Small intestine (tissue), 7 donors: ENCODE results near the gene RAD51AP2. TPM values are rescaled to one million over a fixed set of nuclear protein-coding genes. Genes with fewer than 3 reads are reported as not detected.
A peak's percentile ranks its signal among the peaks of the same experiment; 100 is the strongest.

Experiments
- DNase-seq, 2 donors: peaks; one replicate each; pipeline versions ENCODE4 v3.0.0 to v3.0.0-alpha.2; 2013
- FAIRE-seq: peaks from 2 replicates; lab custom pipeline; 2012; peaks lifted over from hg19 to GRCh38; lab: Jason Lieb, UNC
- H3K27ac ChIP-seq, 3 donors: one replicate each; pipeline ENCODE4 v1.5.1; 2013; ENCODE audit warnings: low read length in 2 of 3, mild to moderate bottlenecking in 2 of 3, control low read depth in 1 of 3, inconsistent platforms in 1 of 3, low read depth in 1 of 3, moderate library complexity in 1 of 3
- H3K27me3 ChIP-seq, 3 donors: one replicate each; pipeline ENCODE4 v1.6.1; 2013; ENCODE audit warnings: low read length in 3 of 3, inconsistent platforms in 1 of 3; ENCODE audit not compliant: control insufficient read depth in 3 of 3, insufficient read depth in 3 of 3
- H3K36me3 ChIP-seq, 3 donors: one replicate each; pipeline ENCODE4 v1.6.1; 2013; ENCODE audit warnings: low read length in 3 of 3, inconsistent platforms in 1 of 3, low read depth in 1 of 3, mild to moderate bottlenecking in 1 of 3, moderate library complexity in 1 of 3; ENCODE audit not compliant: control insufficient read depth in 3 of 3, insufficient read depth in 2 of 3
- H3K4me1 ChIP-seq, 3 donors: one replicate each; pipeline ENCODE4 v1.6.1; 2013; ENCODE audit warnings: low read length in 2 of 3, inconsistent platforms in 1 of 3, low read depth in 1 of 3, mild to moderate bottlenecking in 1 of 3, moderate library complexity in 1 of 3; ENCODE audit not compliant: control insufficient read depth in 3 of 3, insufficient read depth in 2 of 3
- H3K4me3 ChIP-seq, 3 donors: one replicate each; pipeline ENCODE4 v1.5.1; 2013; ENCODE audit warnings: low read length in 3 of 3, control low read depth in 1 of 3, inconsistent platforms in 1 of 3, low read depth in 1 of 3, mild to moderate bottlenecking in 1 of 3, moderate library complexity in 1 of 3
- H3K9me3 ChIP-seq, 2 donors: one replicate each; pipeline ENCODE4 v1.6.1; 2013; ENCODE audit warnings: low read depth in 1 of 2, low read length in 1 of 2; ENCODE audit not compliant: control insufficient read depth in 2 of 2, insufficient read depth in 1 of 2
- WGBS, 3 donors: extraction: QIAGEN DNeasy Blood & Tissue Kit; methylation state at CpG; one replicate each; pipeline ENCODE4 v1.1.7; 2013; 5-methylcytosine and 5-hydroxymethylcytosine counted together
- polyA plus RNA-seq, 4 donors: library from polyadenylated mRNA; stranded (reverse) in 3 of 4; unstranded in 1 of 4; fragments of 200-250 nt in 3 of 4; fragments of 120-200 nt in 1 of 4; gene quantifications; one replicate each; pipeline versions ENCODE4 v1.2.1 to v1.2.3, GENCODE V29; 2013
- donor health status: healthy with polysubstance abuse.
- donor health status: control.
- donor health status: control.
- donor health status: Bipolar disorder and iron deficiency.
- donor health status: healthy.

RAD51AP2 gene
- polyA plus RNA-seq, 4 donors: 0.03 TPM; not detected in 3

DNA sequence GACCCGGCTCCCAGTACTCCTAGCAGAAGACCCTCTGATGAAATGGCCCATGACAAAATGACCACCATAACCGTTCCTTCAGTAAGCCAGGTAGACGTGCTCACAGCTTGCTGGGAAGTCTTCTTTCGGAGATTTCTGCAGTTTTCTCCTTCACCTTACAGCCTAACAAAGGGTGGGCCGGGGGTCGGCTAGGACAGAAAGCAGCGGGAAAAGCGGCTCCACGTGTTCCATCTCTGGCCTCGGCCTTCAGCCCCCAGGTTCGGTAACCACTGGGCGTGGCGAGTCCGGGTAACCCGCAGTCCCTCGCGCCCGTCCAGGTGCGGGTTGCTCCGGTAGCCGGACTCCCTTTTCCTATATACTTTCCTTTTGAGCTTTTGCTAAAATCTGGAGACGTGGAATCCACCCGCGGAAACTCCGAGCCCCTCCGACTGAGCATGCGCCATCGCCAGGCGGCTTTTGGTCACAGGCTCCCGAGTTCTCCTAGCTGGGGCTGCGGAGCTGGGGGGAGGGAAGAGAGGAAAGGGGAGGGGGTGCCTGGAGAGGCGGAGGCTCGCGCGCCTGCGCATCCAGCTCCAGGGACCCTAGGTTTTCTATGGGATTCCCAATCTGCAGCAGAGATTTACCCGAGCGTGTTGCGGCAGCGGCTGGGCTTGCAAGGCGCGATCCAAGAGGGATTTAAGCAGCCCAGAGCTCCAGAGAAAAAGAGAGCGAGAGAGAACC, 22.0 kb upstream of the RAD51AP2 start, which contains the start of gene VSNL1:
Gene VSNL1 (plus strand): TSS at position 604 of the 720 bp plus-strand sequence. CDS start 51,379 bp downstream, outside the sequence.
- whole genome bisulfite sequencing, 3 donors: 2% methylated on average over 42 to 43 of the region's 43 CpGs
- FAIRE-seq: no peak
- peaks cover 0 to 47% (median 32%) of the 10 kb centered on the region in 3 donors for H3K27me3 ChIP-seq

GRCh38 chr2:17539611-17540092, 21.4 kb upstream of the RAD51AP2 start:
- H3K36me3 ChIP-seq: no peaks in the 10 kb centered on the region
- no peaks in the 10 kb centered on the region for H3K9me3 ChIP-seq
- H3K4me3 ChIP-seq: peak overlapping the region in 2 of 3 donors; percentile 59 to 60
- 6 to 7% (median 7%) methylated on average over 13 of the region's 13 CpGs for WGBS, 3 donors
- H3K4me1 ChIP-seq: peaks cover 0 to 11% (median 0%) of the 10 kb centered on the region in 3 donors
- peak overlapping the region in 1 of 3 donors; percentile 39 for H3K27ac ChIP-seq
- DNase-seq: no peak
- FAIRE-seq: no peak
- H3K27me3 ChIP-seq: peaks cover 0 to 47% (median 32%) of the 10 kb centered on the region in 3 donors

More for the DNA sequence above, 22.0 kb upstream of the RAD51AP2 start, which contains the start of gene VSNL1:
- H3K4me1 ChIP-seq: peaks cover 0 to 11% (median 0%) of the 10 kb centered on the region in 3 donors
- H3K9me3 ChIP-seq: no peaks in the 10 kb centered on the region
- H3K4me3 ChIP-seq: peak within 1 kb of the TSS; percentile 26 to 60 (median 59)
- no peaks in the 10 kb centered on the region for H3K36me3 ChIP-seq
- H3K27ac ChIP-seq: peak within 1 kb of the TSS in 1 of 3 donors; percentile 39
- DNase-seq: peak in 1 of 2 donors; percentile 88

GRCh38 chr2:17538844-17539554, 20.8 kb upstream of the RAD51AP2 start:
- Histone ChIP-seq H3K27ac (peak overlapping the region in 1 of 3 donors; percentile 46), H3K4me1 (peaks cover 0 to 11% (median 0%) of the 10 kb centered on the region in 3 donors), H3K4me3 (peak overlapping the region in 2 of 3 donors; percentile 5 to 54), H3K9me3 (no peaks in the 10 kb centered on the region), H3K36me3 (no peaks in the 10 kb centered on the region), H3K27me3 (peaks cover 0 to 47% (median 32%) of the 10 kb centered on the region in 3 donors)
- no peak for FAIRE-seq
- WGBS, 3 donors: 1 to 2% (median 2%) methylated on average over 45 to 52 of the region's 52 CpGs
- peak in 1 of 2 donors; percentile 86 for DNase-seq

DNA sequence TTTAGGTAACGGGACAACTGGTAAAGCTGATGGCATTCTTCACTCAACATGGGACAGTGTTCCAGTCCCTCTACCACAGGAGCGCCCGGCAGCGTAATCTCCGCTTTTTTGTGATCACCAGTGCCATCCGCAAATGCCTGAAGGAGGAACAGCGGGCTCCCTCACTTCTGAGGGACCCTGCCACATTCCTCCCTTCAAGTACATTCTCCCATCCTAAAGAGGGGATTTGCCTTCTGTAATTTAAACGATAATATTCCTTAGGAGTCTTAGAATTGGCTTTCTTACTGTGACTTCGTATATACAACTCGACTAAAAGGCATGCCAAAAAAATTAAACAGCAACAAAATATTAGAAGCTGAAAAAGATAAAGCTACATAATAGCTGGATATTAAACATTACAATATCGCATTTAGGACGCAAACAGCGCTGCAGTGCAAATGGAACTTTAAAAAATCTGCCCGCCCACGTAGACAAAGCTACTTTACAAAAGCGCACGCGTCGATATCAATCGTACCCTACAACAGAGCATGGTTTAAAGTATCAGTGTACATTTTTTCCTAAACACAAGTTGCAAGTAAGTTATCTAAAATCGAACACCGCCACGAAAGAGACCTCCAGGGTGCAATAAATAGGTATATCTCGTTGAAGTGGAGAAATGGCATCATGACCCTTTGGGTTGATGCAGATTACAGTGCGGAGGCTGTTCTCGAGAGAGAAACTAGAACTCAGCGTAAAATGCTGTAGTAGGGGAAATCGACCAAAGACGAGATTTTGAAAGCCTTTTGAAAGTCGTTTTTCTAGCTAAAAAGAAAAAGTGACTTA, 20.0 kb upstream of the RAD51AP2 start:
- DNase-seq: no peak
- Histone ChIP-seq H3K9me3 (no peaks in the 10 kb centered on the region), H3K4me3 (peak overlapping the region in 2 of 3 donors; percentile 5 to 54), H3K4me1 (peaks cover 0 to 11% (median 0%) of the 10 kb centered on the region in 3 donors), H3K27me3 (peaks cover 0 to 44% (median 32%) of the 10 kb centered on the region in 3 donors), H3K36me3 (no peaks in the 10 kb centered on the region), H3K27ac (no peak overlapping the region)
- FAIRE-seq: no peak
- WGBS, 3 donors: 4 to 10% (median 9%) methylated on average over 30 of the region's 30 CpGs

GRCh38 chr2:17536416-17536815, 18.2 kb upstream of the RAD51AP2 start:
- WGBS, 3 donors: 60 to 83% (median 62%) methylated on average over 2 of the region's 2 CpGs
- Histone ChIP-seq H3K4me3 (no peak overlapping the region), H3K4me1 (peaks cover 0 to 10% (median 0%) of the 10 kb centered on the region in 3 donors), H3K9me3 (no peaks in the 10 kb centered on the region), H3K27ac (no peak overlapping the region), H3K27me3 (peaks cover 0 to 30% (median 25%) of the 10 kb centered on the region in 3 donors), H3K36me3 (no peaks in the 10 kb centered on the region)
- FAIRE-seq (no peak), DNase-seq (no peak)

- Histone ChIP-seq H3K4me1 (no peaks in the 10 kb centered on the region), H3K27me3 (peaks cover 0 to 12% (median 6%) of the 10 kb centered on the region in 3 donors), H3K9me3 (no peaks in the 10 kb centered on the region), H3K4me3 (no peak overlapping the region), H3K36me3 (no peaks in the 10 kb centered on the region), H3K27ac (no peak overlapping the region)
- FAIRE-seq: no peak
- DNase-seq: no peak
- 60 to 76% (median 60%) methylated on average over 2 of the region's 2 CpGs for WGBS, 3 donors
Observed at GRCh38 chr2:17533546-17533945, 15.3 kb upstream of the RAD51AP2 start.

- DNase-seq (no peak), FAIRE-seq (no peak)
- H3K4me3 ChIP-seq: no peak overlapping the region
- WGBS, 3 donors: 52 to 70% (median 53%) methylated on average over 2 of the region's 2 CpGs
- no peak overlapping the region for H3K27ac ChIP-seq
- H3K27me3 ChIP-seq: peaks cover 0 to 3% (median 2%) of the 10 kb centered on the region in 3 donors
- no peaks in the 10 kb centered on the region for H3K4me1 ChIP-seq
- no peaks in the 10 kb centered on the region for H3K36me3 ChIP-seq
- H3K9me3 ChIP-seq: no peaks in the 10 kb centered on the region
Observed at GRCh38 chr2:17529771-17530170, 11.5 kb upstream of the RAD51AP2 start.
